HG03108 (cell line): Measurements from ENCODE around the gene ABHD2.
"Not testable (repeated sequence)": the region's sequence is repeated elsewhere in the genome, so short reads cannot be mapped to it uniquely, and the experiment has no call there.

Experiments
- ATAC-seq: cut with Tn5 transposase; IDR thresholded peaks from one replicate; pipeline ENCODE4 v1.9.1; 2021; ENCODE audit warnings: moderate library complexity; ENCODE audit not compliant: unreplicated experiment

ABHD2 gene

DNA sequence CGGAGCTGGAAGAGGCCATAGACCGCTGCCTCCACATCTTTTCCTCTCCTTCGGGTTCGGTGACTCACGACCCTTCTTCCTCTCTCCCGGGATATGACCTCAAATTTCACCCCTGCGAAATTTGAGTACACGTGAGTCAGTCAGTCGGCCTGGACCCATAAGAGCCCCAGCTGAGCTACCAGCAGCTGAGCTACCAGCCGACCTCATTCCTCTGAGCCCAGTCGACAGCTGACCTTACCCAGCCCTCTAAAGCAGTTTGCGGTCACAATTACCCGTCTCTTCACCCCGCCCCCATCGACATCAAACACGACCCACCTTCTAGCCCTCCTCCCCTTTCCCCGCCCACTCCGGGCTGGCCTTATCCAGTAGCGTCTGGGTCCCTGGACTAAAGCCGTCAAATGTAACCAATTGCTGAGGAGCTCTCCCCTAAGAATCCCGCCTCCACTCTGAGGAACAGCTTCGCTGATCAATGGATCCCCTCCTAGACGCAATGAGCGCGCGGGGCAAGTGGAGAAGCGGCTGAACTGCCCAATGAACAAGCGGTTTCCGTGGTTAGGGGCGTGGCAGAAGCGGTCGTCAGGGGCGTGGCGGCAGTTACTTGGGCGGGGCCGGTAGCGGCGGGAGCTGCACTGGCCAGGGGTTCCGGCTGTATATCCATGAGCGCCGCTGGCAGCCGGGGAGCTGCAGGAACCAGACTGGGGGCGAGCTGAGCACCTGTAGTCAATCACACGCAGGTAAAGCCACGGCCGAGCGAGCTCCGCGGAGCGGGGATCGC, at the start of gene ABHD2:
ABHD2 (plus strand) TSS at position 627 of the 775 bp plus-strand sequence. CDS start 27,872 bp downstream, outside the sequence.
- ATAC-seq = peak; percentile 94

GRCh38 chr15:89039142-89039541, 49.1 kb upstream of the ABHD2 start:
- ATAC-seq = no peak

DNA sequence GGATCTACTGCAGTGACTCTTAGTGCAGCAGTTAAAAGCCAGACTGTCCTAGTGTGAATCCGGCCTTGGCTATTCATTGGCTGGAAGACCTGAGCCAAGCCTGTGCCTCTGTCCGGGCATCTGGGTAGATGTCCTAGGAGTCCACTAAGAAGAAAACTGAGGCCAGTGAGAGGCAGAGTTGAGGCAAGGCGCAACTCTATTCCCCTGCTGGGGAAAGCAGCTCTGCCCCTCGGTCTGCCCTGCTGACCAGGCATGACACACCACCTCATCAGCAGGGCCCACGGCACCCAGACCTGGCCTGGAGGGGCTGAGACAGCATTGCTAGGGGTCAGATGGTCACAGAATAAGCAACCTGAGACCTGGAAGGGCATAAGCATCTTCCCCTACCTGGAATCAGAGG, 46.7 kb upstream of the ABHD2 start:
- ATAC-seq = no peak

DNA sequence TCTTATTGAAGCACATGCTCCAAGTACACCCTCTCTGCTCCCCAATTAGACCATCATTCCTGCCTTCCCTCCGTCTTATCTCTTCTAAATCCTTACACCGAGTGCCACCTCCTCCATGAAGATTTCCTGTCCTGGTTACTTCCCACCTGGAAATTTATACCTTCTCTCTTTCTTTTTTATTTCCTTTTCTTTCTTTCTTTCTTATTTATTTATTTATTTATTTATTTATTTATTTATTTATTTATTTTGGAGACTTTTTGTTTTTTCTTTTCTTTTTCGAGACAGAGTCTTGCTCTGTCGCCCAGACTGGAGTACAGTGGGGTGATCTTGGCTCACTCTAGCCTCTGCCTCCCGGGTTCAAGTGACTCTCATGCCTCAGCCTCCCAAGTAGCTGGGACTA, 45.9 kb upstream of the ABHD2 start:
- no peak for ATAC-seq

DNA sequence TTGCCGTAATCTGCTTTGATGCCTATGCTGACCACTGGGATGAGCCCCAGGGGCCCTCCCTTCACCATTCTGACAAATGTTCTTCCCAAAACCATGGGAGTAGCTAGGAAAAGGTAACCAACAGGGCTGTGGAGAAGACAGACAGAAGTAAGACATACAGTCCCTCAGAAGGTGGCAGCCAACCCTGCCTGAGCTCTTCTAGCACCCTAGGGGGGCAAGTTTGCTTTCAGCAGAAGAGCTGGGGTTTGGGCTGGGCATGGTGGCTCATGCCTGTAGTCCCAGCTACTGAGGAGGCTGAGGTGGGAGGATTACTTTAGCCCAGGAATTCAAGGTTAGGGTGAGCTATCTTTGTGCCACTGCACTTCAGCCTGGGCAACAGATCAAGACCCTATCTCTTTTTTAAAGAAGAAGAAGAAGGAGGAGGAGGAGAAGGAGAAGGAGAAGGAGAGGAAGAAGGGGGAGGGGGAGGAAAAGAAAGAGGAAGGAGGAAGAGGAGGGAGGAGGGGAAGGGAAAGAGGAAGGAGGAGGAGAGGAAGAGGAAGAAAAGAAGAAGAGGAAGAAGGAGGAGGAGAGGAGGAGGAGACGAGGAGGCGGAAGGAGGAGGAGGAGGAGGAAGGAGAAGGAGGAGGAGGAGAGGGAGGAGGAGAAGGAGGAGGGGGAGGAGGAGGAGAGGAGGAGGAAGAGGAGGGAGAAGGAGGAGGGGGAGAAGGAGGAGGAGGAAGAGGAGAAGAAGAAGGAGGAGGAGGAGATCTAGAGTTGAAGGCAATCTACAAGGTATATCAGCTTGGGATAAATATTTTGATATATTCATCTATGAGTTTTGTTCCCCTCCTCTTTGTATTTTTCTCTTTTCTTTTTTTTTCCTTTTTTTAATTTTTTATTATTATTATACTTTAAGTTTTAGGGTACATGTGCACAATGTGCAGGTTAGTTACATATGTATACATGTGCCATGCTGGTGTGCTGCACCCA, 44.9 kb upstream of the ABHD2 start:
- no peak for ATAC-seq

- ATAC-seq = not testable (repeated sequence)
Measured at GRCh38 chr15:89049016-89049666, 39.1 kb upstream of the ABHD2 start.

GRCh38 chr15:89051875-89052274, 36.4 kb upstream of the ABHD2 start:
- no peak for ATAC-seq

GRCh38 chr15:89052474-89052873, 35.8 kb upstream of the ABHD2 start:
- no peak for ATAC-seq

GRCh38 chr15:89054873-89055272, 33.4 kb upstream of the ABHD2 start:
- ATAC-seq = no peak

- ATAC-seq = peak; percentile 73
Measured at GRCh38 chr15:89057506-89058133, 30.6 kb upstream of the ABHD2 start.

DNA sequence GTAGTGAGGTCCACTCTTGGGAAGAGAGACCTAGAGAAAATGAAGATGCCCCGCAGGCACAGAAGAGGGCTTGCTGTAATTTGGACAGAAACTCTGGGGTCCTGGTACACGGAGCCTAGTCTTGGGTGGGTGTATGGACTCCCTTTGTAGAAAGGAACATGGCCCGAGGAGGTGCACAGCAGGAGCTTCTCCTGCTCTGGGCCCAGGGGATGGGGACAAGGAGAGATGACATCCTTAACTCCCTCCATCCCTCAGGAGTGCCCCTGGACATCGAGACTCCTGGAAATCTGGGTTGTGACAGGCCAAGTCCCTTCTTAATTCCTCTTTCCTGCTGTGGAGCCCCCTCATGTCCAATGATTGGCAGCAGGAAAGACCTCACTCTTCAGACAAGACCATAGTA, 29.9 kb upstream of the ABHD2 start:
- no peak for ATAC-seq

GRCh38 chr15:89058876-89059405, 29.3 kb upstream of the ABHD2 start:
- ATAC-seq = no peak

DNA sequence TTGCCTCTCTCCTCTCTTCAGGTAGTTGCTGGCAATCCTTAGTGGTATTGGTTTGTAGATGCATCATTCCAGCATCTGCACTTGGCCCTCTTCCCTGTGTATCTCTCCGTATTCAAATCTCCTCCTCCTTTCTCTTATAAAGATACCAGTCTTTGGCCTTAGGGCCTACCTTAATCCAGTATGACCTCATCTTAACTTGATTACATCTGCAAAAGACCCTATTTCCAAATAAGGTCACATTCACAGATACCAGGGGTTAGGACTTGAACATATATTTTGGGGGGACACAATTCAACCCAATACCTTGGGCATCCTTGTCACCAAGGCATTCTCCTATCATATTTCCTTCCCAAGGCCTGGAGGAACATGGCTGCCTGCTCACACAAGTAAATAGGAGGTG, 22.0 kb upstream of the ABHD2 start:
- no peak for ATAC-seq

- ATAC-seq = peak; percentile 36
Measured at GRCh38 chr15:89067751-89068150, 20.5 kb upstream of the ABHD2 start.

GRCh38 chr15:89068325-89068784, 19.9 kb upstream of the ABHD2 start:
- peak; percentile 81 for ATAC-seq

DNA sequence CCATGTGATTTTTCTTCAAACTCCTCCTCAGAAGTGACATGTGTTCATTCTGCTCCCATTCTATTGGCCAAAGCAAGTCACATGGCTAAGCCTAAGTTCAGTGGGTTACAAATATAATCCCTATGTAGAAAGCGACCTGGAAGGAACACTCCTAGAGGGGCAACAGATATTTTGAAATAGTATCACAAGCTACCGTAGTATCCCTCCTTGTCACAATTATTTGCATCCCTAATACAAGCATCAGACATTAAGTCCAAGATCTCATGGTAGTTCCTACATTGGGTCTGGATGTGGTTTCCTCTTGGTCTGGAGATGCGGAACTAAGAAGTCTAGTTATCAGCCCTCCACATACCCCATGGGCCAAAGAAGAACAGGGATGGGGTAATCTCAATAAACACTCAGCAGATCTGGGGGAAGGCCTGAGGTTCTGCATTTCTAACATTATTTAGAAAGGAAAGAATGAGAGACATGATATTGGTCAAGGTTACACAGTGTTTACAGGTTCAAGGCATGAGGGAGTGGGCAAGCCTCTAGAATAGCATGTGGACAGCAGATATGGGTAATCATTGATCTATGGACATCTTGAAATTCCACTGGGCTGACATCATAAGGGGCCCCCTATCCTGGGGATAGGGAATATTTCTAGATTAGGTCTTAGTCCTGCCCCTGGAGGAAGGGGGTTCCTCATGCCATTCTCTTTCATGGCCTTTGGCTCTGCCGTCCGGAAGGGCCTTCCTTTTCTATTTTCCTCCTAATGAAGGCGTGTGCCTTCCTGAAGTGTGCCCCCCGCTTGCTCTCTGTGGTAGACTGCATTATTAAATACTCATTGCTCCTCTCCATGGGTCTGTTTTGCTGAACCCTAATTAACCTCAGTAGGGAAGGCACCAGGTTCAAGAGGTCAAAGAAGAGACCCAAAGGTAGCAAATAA, 17.8 kb upstream of the ABHD2 start:
- ATAC-seq = no peak

DNA sequence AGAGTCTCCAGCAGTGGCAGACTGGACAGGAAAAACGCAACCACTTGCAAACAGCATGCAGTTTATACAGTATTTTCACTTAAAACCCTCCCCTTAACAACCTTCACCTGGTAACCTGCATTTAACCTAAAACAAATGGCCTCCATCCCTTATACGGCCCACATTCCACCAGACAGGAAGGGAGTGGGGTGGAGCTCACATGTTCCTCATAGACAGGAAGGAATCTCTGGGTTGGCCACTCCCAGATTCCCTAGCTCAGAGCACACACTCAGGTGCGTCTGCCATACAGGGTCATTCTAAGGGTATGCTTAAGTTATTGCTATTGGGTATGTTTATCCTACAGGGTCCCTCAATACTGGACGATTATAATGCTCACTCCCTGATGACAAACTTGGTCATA, 16.8 kb upstream of the ABHD2 start:
- no peak for ATAC-seq

- no peak for ATAC-seq
Measured at GRCh38 chr15:89072277-89072869, 15.9 kb upstream of the ABHD2 start.

DNA sequence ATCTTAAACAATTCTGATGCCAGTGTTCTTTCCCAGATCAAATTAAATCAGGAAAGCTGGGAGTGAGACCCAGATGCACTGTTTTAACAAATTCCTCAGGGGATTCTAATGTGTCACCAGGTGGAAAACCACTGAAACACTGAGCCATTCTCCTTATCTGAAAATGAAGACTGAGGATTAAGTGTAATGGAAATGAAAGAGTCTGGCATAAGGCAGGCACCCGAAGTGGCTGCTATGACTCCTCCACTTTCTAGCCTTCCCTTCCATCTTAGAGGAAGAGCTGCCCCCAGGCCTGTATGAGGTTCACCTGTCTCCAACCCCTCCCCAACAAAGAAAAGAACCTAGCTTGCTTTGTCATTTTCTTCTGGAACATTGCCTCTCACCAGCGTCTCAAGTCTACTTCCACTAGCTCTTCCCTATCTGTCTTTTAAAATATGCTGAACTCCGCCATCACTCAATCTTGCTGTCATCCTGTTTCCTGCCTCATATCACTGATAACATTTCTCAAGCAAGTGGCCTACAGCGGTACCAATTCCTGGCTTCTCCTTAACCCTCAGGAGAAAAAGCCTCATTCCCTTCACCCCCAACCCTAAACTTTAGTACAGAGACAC, 13.7 kb upstream of the ABHD2 start:
- ATAC-seq = no peak
